Epidermal melanocyte (primary cell): ENCODE results near the gene VPS13C.

Experiments
- DNase-seq: peaks from one replicate; pipeline ENCODE4 v3.0.0; 2011; ENCODE audit warnings: low spot score; ENCODE audit not compliant: insufficient read length

Gene VPS13C

GRCh38 chr15:61857169-61857829 lies 202.9 kb downstream of the VPS13C start:
- DNase-seq = no peak

- no peak for DNase-seq
These were observed 204.0 kb downstream of the VPS13C start for GRCh38 chr15:61856295-61856694.

- no peak for DNase-seq
These were observed 207.1 kb downstream of the VPS13C start for GRCh38 chr15:61853195-61853594.

- DNase-seq = no peak
These were observed 208.3 kb downstream of the VPS13C start for GRCh38 chr15:61851955-61852354.

- no peak for DNase-seq
These were observed 210.8 kb downstream of the VPS13C start for GRCh38 chr15:61849447-61849846.

GRCh38 chr15:61841466-61841865 lies 218.8 kb downstream of the VPS13C start:
- no peak for DNase-seq

- no peak for DNase-seq
These were observed 220.2 kb downstream of the VPS13C start for GRCh38 chr15:61840090-61840489.

- DNase-seq = no peak
These were observed 220.7 kb downstream of the VPS13C start for GRCh38 chr15:61839546-61839945.

- DNase-seq = peak; percentile 59
These were observed 224.6 kb downstream of the VPS13C start for GRCh38 chr15:61835496-61836106.

- no peak for DNase-seq
These were observed 225.2 kb downstream of the VPS13C start for GRCh38 chr15:61835029-61835428.

GRCh38 chr15:61834076-61834697 lies 226.1 kb downstream of the VPS13C start:
- peak; percentile 67 for DNase-seq

- DNase-seq = no peak
These were observed 228.0 kb downstream of the VPS13C start for GRCh38 chr15:61832223-61832622.

GRCh38 chr15:61831505-61831921 lies 228.7 kb downstream of the VPS13C start:
- DNase-seq = no peak

- no peak for DNase-seq
These were observed 229.5 kb downstream of the VPS13C start for GRCh38 chr15:61830536-61831330.

GRCh38 chr15:61829514-61829889 lies 230.7 kb downstream of the VPS13C start:
- no peak for DNase-seq

GRCh38 chr15:61828860-61829513 lies 231.3 kb downstream of the VPS13C start:
- DNase-seq = no peak

GRCh38 chr15:61828008-61828407 lies 232.2 kb downstream of the VPS13C start:
- no peak for DNase-seq

- DNase-seq = no peak
These were observed 233.1 kb downstream of the VPS13C start for GRCh38 chr15:61827131-61827530.

- DNase-seq = peak; percentile 84
These were observed 236.0 kb downstream of the VPS13C start for GRCh38 chr15:61824291-61824690.

- no peak for DNase-seq
These were observed 237.7 kb downstream of the VPS13C start for GRCh38 chr15:61822511-61822910.

- no peak for DNase-seq
These were observed 239.3 kb downstream of the VPS13C start for GRCh38 chr15:61820951-61821350.
